PFSK-1 (cell line): ENCODE results near the gene GRIP1.

ENCODE experiments used
- FOXP2 ChIP-seq: optimal IDR thresholded peaks from 2 replicates; pipeline ENCODE3; 2011; ENCODE audit warnings: borderline replicate concordance, control low read depth, inconsistent platforms; ENCODE audit not compliant: insufficient read depth; ENCODE audit errors: extremely low read length, extremely low read depth
- POLR2AphosphoS5 ChIP-seq: IDR thresholded peaks from 2 replicates; pipeline ENCODE4 v1.6.1; 2012; ENCODE audit warnings: low read depth, mild to moderate bottlenecking, control low read depth, low read length, moderate library complexity
- SIN3A ChIP-seq: IDR thresholded peaks from 2 replicates; pipeline ENCODE4 v1.6.1; 2012; ENCODE audit warnings: mild to moderate bottlenecking, low read length, moderate library complexity, borderline replicate concordance; ENCODE audit not compliant: insufficient read depth
- TAF1 ChIP-seq: IDR thresholded peaks from 2 replicates; pipeline ENCODE4 v1.6.1; 2012; ENCODE audit warnings: low read length, control low read depth, borderline replicate concordance; ENCODE audit not compliant: insufficient read depth
- TF ChIP-seq, protein P1 (sequence below), 2 experiments: IDR thresholded peaks; 2 replicates each; pipeline versions ENCODE4 v1.6.1 to v1.8.0; 2011 to 2012; ENCODE audit warnings: low read depth in 2 of 2, low read length in 2 of 2, control low read depth in 1 of 2, inconsistent platforms in 1 of 2, mild to moderate bottlenecking in 1 of 2, moderate library complexity in 1 of 2; ENCODE audit not compliant: insufficient read depth in 1 of 2

The GRIP1 gene

GRCh38 chr12:66388517-66388916, 290.4 kb downstream of the GRIP1 start:
- TF ChIP-seq SIN3A (no peak), FOXP2 (no peak), TAF1 (no peak), POLR2AphosphoS5 (no peak)
- TF ChIP-seq, protein P1, sequence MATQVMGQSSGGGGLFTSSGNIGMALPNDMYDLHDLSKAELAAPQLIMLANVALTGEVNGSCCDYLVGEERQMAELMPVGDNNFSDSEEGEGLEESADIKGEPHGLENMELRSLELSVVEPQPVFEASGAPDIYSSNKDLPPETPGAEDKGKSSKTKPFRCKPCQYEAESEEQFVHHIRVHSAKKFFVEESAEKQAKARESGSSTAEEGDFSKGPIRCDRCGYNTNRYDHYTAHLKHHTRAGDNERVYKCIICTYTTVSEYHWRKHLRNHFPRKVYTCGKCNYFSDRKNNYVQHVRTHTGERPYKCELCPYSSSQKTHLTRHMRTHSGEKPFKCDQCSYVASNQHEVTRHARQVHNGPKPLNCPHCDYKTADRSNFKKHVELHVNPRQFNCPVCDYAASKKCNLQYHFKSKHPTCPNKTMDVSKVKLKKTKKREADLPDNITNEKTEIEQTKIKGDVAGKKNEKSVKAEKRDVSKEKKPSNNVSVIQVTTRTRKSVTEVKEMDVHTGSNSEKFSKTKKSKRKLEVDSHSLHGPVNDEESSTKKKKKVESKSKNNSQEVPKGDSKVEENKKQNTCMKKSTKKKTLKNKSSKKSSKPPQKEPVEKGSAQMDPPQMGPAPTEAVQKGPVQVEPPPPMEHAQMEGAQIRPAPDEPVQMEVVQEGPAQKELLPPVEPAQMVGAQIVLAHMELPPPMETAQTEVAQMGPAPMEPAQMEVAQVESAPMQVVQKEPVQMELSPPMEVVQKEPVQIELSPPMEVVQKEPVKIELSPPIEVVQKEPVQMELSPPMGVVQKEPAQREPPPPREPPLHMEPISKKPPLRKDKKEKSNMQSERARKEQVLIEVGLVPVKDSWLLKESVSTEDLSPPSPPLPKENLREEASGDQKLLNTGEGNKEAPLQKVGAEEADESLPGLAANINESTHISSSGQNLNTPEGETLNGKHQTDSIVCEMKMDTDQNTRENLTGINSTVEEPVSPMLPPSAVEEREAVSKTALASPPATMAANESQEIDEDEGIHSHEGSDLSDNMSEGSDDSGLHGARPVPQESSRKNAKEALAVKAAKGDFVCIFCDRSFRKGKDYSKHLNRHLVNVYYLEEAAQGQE (IDR thresholded peaks at IDR 0.05; ENCODE audit: insufficient read depth in 1 of 2, low read depth in 2 of 2, low read length in 2 of 2) = no peak

DNA sequence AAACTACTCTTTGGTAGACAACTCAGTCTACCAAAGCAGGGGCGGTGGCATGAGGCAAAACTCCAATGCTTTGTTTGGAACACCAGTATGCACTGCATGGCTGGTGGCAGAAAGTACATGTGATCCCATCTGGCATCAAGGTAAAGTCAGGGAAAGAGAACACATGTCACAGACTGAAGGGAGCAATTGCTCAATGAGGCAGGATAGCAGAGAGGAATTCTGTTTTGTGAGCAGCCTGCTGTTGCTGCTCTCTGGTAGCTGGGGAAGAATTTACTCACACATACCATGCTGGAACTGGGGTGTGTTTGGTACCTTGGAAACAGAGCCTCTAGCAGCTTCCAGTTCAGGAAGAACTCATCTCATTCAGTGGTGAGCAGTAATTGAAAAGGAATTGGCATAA, 291.8 kb downstream of the GRIP1 start:
- TF ChIP-seq FOXP2 (no peak), TAF1 (no peak), POLR2AphosphoS5 (no peak), SIN3A (no peak)
- TF ChIP-seq, protein P1 (IDR thresholded peaks at IDR 0.05; ENCODE audit: insufficient read depth in 1 of 2, low read depth in 2 of 2, low read length in 2 of 2) = no peak

DNA sequence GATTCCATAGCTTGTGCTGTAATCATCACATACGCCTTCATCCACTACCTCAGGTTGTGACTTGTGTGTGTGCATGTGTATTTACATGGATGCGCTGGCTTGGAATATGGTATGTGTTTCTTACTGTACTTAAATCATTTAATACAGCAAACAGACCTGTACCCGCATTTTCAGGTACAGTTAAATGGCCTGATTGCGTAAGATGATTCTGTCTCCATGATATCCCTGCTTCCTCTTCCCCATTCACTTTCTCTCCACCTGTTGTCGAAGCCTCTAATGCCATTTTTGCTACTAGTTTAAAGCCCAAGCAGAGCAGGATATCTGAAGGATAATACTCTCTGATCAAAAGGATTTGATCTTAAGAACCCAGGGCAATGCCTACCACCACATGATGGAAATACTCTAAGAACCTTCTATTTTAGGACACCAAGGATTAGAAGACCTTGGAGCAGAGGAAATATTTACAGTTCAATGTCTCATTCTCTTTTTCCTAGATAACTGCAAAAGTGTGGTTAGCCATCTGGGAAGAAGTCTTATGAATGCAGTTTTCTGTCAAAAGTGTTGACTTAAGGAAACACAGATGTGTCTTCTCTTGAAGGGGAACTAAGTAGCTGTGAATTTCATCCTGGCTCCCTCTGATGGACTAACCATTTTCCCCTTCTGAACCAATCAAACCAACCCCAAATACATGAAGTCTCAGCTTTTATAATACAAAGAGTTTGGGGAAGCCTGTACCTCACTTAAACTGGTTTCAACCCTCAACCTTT, 297.9 kb downstream of the GRIP1 start:
- no peak for TF ChIP-seq FOXP2

GRCh38 chr12:66379616-66380015, 299.3 kb downstream of the GRIP1 start:
- TF ChIP-seq, protein P1 (IDR thresholded peaks at IDR 0.05; ENCODE audit: insufficient read depth in 1 of 2, low read depth in 2 of 2, low read length in 2 of 2) = no peak
- TF ChIP-seq SIN3A (no peak), FOXP2 (no peak), TAF1 (no peak), POLR2AphosphoS5 (no peak)

GRCh38 chr12:66375560-66375959, 303.3 kb downstream of the GRIP1 start:
- TF ChIP-seq, protein P1 (IDR thresholded peaks at IDR 0.05; ENCODE audit: insufficient read depth in 1 of 2, low read depth in 2 of 2, low read length in 2 of 2) = no peak
- TF ChIP-seq SIN3A (no peak), TAF1 (no peak), FOXP2 (no peak), POLR2AphosphoS5 (no peak)
